ENCODE measurements around the gene DHRS2. TPM values are rescaled to one million over a fixed set of nuclear protein-coding genes. Genes with fewer than 3 reads are reported as not detected.
"Not testable (repeated sequence)": the region's sequence is repeated elsewhere in the genome, so short reads cannot be mapped to it uniquely, and the experiment has no call there.

The DHRS2 gene
- total RNA-seq, 1 experiment from 2014 or later: 14.0 TPM

DNA sequence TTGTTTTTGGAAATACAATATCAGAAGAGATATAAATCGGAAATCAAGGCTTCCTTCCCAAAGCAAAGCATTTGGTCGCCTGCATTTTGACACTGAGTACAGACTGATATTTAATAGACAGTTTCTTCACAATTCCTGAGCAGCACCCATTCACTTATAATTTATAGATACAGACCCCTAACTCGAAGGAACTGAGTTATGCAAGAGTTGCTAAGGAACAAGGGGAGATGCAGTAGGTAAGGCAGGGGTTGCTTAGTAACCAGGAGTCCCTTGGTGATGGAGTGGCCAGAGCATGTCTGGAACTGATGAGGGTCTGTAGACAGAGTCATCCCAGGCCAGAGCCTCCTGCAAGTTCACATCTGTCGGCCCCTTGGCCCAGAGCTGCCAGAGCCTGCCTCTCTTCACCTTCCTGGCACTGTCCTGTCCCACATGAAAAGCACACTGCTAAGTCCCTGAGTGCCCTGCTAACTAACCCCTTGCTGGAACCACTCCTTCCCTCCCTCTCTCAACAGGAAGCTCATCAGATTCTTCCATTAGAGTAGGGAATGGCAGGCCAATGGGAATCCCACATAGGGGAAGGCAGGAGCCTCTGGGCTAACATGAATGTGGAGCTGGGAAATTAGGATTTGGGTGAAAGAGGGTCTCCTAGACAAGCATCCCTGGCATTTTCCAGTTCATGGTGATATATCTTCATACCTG, 3.6 kb upstream of the DHRS2 start:
- DNase-seq (ENCODE audit: low spot score): no peak

DNA sequence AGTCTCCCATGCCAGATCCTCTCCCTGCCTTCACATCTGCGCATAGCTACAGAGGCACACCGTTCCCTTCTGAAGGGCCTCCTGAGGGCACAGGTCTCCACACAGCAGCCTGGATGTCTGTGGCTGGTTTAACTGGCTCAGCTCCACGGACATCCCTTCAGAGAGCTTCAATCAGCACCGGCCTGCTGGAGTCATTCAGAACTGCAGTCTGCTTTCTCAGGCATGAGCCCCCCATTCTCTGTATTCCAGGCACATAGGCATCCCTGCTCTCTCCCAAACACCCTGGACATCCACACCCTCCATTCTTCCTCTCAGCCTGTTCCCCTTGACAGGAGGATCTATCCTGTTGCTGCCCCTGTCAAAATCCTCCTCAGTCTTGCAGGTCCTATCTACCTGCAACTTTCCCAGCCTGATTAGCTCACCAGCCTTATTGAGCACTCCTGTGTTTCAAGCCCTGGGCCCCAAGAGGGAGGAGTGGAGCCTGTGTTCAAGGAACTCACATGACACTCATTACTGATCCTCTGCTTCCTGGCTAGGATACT, 2.9 kb upstream of the DHRS2 start:
- no peak for DNase-seq (ENCODE audit: low spot score)

DNA sequence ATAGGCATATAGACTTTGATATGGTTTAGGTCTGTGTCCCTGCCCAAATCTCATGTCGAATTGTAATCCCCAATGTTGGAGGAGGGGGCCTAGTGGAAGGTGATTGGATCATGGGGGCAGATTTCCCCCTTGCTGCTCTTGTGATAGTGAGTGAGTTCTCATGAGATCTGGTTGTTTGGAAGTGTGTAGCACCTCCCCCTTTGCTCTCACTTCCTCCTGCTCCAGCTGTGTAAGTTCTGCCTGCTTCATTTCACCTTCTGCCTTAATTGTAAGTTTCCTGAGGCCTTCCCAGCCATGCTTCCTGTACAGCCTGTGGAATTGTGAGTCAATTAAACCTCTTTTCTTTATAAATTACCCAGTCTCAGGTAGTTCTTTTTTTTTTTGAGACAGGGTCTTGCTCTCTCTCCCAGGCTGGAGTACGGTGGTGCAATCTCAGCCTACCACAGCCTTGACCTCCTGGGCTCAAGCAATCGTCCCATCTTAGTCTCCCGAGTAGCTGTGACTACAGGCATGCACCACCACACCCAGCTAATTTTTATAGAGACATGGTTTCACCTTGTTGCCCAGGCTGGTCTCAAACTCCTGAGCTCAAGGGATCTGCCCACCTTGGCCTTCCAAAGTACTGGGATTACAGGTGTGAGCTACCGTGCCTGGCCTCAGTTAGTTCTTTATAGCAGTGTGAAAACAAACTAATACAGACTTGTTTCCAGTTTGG, 1.3 kb upstream of the DHRS2 start:
- not testable (repeated sequence) for DNase-seq (ENCODE audit: low spot score)

DNA sequence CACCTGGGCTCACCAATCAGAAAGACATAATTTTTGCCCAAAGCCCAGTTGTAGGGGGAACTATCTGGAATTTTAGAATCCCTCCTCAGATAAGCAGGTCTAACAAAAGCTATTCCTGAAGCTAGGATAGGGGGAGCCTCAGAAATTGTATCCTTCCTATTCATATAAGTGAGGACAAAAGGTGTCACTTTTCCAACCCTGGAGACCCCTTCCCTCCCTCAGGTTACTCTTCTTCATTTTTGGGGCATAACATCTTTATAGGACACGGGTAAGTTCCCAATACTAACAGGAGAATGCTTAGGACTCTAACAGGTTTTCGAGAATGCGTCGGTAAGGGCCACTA, 1.1 kb downstream of the DHRS2 start:
- DNase-seq (ENCODE audit: low spot score): not testable (repeated sequence)

DNA sequence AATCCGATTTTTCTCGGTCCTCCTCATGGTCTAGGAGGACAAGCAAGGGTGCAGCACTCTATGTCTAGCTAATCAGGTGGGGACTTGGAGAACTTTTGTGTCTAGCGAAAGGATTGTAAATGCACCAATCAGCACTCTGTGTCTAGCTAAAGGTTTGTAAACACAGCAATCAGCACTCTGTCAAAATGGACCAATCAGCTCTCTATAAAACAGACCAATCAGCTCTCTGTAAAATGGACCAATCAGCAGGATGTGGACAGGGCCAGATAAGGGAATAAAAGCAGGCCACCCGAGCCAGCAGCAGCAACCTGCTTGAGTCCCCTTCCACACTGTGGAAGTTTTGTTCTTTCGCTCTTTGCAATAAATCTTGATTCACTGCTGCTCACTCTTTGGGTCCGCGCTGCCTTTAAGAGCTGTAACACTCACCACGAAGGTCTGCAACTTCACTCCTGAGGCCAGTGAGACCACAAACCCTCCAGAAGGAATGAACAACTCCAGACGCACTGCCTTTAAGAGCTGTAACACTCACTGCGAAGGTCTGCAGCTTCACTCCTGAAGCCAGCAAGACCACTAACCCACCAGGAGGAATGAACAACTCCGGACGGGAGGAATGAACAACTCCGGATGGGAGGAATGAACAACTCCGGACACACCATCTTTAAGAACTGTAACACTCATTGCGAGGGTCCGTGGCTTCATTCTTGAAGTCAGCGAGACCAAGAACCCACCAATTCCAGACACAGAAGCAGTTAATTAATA, 1.7 kb downstream of the DHRS2 start:
- not testable (repeated sequence) for DNase-seq (ENCODE audit: low spot score)

DNA sequence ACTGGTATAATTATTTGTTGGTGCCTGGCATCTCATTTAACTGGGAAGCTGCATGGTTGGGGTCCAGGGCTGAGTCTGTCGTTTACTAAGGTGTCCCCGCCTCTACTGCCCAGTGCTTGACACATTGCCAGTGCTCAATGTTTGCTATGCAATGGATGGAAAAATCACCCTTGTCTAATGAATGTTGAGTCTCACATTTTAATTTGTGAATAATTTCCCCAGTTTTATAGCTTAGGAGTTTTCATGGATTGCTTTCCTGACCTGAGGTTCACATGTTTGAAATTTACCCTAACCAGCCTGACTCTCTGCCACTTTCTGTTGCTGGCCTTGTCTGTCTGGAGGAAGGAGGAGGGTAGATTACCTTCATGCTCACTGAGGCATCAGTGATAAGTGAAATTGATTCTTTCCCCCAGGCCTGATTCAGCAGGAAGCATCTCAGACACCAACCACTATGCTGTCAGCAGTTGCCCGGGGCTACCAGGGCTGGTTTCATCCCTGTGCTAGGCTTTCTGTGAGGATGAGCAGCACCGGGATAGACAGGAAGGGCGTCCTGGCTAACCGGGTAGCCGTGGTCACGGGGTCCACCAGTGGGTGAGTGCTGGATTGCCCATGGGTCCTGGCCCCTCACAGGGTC, 2.4 kb downstream of the DHRS2 start:
- no peak for DNase-seq (ENCODE audit: low spot score)

DNA sequence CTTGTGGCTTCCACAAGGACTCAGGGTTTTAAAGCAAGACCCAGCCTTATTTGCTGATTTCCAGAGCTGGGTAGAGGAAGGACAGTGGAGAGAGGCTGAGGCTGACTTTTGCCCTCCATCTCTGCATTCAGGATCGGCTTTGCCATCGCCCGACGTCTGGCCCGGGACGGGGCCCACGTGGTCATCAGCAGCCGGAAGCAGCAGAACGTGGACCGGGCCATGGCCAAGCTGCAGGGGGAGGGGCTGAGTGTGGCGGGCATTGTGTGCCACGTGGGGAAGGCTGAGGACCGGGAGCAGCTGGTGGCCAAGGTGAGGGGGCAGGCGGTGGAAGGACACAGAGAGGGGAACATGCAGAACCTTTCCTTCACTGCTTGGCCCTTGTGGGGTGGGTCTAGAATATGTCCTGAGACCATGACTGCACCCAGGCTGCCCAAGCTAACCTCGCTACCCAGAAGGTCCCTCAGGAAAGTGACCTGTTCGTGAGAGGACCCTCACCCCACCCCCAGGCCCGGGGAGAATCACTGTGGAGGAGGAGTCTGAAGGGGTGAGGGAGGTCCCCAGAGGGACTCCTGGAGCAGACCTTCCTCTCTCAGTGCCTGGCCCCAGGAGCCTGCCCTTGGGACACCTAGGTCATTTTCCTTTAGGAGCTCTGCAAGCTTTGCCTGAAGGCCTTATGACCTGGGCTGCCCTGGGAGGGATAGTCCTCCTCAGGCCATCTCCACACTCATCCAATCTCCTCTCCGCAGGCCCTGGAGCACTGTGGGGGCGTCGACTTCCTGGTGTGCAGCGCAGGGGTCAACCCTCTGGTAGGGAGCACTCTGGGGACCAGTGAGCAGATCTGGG, 3.1 kb downstream of the DHRS2 start:
- DNase-seq (ENCODE audit: low spot score): no peak

DNA sequence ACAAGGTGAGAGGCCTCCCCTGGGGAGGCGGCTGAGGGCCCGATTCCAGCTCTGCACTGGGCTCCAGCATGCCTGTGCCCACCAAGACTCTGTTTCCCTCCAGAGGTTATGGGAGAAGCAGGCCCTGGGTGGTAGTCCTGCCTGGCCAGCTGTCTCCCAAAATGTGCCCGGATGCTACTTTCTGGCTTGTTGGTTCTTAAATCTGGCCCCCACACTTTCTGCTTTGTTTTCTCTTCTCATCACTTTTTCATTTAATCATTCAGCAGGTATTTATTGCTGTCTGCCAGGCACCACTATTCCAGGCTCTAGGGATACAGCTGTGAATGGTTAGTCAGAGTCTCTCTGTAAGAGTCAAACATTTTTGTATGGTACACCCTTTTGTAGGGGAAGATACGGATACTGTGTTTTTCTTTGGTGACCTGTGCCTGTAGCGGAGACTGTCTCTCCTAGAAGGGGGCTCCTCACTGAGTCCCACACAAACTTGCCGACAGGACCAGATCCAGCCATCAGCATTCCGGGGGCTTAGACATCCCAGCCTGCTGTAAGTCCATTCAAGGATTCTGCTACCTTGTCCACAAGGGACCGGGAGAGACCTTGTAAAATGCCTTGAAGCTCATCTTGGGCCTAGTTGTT, 3.8 kb downstream of the DHRS2 start:
- no peak for DNase-seq (ENCODE audit: low spot score)

DNA sequence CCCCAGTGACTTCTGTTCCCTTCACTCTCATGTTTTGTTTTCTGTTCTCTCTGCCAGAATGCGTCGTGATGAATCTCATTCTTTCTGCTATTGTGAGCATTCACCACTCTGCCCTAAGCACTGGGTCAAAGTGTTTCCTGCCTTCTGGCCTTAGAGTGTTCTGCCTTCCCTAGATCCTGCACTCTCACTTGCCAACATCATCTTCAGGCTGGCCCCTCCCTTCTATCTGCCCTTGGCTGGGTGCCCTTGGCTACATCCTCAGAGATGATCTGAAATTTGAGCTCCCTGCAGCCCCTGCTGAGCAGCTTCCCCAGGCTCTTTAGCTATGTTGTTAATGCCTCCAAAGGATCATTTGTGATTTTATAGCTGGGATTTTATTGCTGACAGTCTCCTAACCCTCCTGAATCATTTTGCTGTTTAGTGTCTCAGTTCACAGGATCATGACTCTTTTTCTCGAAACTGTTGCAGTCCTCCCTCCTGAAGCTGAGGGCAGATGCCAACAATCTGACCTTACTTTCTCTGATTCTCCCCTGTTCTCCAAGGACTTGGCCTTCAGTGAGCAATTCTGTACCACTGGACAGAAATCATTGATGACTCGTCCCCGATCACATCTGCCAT, 4.5 kb downstream of the DHRS2 start:
- DNase-seq (ENCODE audit: low spot score): no peak

DNA sequence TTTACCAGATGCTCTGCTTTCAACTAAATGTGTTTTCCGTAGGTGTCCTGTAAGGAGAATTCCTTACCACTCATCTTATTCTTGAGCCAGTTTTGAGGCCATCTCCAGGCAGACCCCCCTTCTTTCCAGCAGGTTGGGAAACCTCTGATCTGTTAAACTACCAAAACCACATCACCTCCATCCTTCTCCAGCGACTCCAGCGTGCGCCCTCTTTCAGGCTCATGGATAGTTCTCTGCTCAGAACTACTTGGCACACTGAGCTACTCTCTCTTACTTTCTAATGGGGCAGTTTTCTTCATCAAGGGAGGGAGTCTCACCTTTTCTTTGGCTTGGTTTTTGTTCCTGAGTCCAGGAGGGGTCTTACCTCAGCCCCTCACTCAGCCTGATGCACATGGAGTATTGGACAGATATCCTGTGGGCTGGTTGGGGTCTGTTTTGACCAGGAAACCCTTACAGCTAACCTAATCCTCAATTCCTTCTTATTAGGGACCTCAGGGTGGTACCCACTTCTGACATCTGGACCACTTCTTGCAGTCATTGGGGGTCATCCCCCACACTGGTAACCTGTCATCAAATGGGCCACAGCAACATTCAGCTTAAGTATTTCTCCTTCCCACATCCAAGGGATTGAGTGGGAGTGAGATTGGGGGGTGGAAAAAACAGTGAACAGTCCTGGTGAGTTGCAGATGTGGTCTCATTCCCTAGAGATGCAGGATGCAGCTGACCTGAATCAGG, 5.2 kb downstream of the DHRS2 start:
- no peak for DNase-seq (ENCODE audit: low spot score)

DNA sequence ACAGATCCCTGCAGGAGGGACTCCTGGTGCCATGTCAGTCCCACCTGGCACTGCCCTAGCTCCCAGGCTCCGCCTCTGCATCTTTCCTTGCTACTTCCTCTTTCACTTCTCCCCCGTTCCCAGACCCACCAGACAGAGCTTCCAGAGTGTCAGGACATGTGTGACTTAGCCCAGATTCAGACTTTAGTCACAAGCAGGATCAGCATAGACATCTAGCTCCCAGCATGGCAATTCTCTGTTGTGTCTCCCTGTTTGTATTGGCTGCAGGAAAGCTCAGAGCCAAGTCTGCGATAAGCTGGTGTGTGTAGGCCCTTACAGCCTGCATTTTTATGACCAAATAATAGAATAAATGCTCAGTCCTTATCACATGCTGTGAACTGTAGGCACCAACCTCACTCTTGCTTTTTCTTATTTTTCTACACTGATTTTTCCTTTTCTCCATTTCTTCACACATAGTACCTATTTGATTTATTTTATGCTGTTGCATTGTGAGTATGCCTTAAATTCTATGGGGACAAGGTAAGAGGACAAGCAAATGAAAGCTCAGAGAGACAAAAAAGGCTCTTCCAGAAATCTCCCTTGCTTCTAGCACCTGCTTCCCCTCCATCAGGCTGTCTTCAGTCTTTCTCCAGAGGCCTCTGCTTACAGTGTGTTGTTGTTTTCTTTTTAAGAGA, 5.9 kb downstream of the DHRS2 start:
- DNase-seq (ENCODE audit: low spot score): no peak

DNA sequence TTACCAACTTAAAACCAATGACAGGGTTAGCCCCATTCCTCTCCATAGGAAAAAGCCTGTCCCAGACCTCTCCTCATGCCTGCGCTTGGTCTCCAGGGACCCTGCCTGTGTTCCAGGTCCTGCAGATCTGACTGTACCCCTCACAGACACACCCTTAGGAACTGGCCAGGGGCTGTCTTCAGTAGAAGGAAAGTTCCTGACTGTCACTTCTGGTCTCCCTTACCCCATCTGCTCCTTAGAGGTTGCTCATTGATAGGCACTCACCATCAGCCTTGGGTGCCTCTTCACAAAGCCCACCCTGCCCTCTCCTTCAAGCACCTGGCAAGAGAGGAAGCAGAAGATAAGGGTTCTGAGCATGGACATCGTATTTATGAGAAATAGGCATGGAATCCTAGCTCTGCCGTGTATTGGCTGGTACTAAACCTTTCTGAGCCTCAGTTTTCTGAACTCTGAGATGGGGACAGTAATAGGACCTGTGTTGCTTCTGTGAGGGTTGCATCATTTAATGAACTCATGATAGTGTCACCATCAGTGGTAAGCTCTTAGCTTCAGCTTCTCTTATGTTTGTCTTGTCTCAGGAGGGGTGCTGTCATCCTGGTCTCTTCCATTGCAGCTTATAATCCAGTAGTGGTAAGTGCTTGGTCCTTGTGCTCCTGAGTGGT, 7.5 kb downstream of the DHRS2 start:
- DNase-seq (ENCODE audit: low spot score): no peak

DNA sequence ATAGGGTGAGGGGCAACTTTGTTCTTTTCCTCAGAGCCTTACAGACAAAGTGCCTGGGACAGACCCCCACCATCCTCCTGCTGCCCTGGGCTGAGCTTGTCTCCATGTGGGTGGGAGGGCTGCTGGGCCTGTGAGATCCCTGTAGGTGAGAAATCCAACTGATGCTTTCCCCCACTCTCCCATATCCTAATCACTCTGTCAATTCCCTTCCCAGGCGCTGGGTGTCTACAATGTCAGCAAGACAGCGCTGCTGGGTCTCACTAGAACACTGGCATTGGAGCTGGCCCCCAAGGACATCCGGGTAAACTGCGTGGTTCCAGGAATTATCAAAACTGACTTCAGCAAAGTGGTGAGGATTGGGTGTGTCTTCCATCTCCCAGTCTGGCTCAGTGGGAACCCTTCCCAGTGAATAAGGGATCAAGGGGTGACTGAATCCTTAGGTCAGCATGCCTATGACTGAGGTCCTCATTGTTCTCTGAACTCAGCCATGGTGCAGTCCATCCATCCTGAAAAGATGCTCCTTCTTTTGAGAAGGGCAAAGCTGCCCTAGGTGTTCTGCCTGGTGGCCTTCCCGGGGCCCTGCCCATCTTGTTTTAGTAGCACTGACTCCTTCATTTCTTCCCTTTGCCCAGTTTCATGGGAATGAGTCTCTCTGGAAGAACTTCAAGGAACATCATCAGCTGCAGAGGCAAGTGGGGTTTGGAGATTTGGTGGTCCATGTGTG, 8.2 kb downstream of the DHRS2 start:
- no peak for DNase-seq (ENCODE audit: low spot score)

DNA sequence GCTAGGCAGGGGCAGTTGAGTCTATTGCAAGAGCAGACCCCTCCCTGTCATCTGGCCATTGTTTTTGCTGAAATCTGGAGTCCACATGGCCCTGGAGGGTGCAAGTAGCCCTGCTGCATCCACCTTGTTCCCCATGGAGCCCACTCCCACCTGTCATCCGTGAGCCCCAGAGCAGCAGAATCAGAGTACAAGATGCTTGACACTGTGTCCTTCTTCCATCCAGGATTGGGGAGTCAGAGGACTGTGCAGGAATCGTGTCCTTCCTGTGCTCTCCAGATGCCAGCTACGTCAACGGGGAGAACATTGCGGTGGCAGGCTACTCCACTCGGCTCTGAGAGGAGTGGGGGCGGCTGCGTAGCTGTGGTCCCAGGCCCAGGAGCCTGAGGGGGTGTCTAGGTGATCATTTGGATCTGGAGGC, 8.8 kb downstream of the DHRS2 start:
- DNase-seq (ENCODE audit: low spot score): no peak

DNA sequence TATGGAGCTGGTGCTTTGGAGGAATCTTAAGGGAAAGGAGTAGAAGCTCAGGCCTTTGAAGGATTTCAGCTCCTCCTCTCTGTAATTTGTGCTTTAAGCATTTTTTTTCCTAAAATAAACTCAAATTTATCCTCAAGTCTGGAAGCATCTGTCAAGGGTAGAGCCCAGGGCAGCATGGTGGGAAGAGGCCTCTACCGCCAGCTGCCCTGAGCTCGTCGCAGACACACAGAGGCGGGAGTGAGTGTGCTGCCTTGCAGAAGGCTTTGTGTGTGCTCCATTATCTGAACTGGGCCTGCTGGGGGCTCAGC, 9.3 kb downstream of the DHRS2 start:
- DNase-seq (ENCODE audit: low spot score): no peak

DNA sequence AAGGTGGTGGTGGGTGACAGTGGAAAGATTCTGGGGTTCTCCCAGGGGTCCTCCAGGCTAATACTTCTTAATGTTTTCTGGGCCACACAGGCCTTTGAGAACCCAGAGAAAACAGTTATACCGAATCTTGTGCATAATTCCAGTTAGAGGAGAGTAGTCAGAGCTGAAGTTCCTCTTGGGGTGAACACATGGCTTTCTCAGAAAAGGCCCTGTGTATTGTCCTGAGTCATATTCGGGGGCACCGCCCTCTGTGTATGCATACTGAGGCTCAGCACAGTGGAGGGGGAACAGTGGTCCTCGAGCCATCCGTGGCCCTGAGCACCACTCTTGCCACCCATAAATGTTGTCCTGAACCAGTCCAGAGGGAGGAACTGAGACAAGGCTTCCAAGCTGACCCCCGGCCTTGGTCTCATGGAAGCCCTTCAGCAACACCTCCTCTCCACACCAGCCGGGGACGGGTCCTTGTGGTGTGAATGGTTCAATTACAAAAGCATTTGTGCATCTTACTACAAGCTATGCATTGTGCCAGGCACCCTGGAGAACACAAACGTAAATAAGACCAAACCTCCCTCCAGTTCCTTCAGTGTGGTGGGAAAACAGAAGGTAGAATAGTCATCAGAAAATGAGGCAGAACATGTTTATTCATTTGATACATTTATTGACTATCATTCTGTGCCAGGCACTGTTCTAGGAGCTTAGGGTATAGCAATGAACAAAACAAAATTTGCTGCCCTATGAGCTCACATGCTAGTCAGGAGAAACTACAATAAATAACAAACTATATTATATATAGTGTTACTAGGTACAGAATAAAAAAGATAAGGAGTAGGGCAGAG, 9.9 kb downstream of the DHRS2 start:
- DNase-seq (ENCODE audit: low spot score): no peak

All from HT-29 (cell line).